ENCODE results near the gene GLI2.

GRCh38 chr2:120703330-120703994 lies 32.2 kb upstream of the GLI2 start:
- TF ChIP-seq, protein P1, sequence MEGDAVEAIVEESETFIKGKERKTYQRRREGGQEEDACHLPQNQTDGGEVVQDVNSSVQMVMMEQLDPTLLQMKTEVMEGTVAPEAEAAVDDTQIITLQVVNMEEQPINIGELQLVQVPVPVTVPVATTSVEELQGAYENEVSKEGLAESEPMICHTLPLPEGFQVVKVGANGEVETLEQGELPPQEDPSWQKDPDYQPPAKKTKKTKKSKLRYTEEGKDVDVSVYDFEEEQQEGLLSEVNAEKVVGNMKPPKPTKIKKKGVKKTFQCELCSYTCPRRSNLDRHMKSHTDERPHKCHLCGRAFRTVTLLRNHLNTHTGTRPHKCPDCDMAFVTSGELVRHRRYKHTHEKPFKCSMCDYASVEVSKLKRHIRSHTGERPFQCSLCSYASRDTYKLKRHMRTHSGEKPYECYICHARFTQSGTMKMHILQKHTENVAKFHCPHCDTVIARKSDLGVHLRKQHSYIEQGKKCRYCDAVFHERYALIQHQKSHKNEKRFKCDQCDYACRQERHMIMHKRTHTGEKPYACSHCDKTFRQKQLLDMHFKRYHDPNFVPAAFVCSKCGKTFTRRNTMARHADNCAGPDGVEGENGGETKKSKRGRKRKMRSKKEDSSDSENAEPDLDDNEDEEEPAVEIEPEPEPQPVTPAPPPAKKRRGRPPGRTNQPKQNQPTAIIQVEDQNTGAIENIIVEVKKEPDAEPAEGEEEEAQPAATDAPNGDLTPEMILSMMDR (IDR thresholded peaks at IDR 0.05) = no peak
- no peak for TF ChIP-seq EP300 (IDR thresholded peaks at IDR 0.05)

Measured in ovary (tissue), 3 donors.